Gastroesophageal sphincter (tissue), 3 donors: ENCODE data around the gene TMPRSS9.

Experiments used
- CTCF ChIP-seq, 4 experiments: fragments of 200-600 bp in 2 of 4; fragments of 450-650 bp in 2 of 4; sonication (generic) in 1 of 4; IDR thresholded peaks; one replicate each; pipeline ENCODE4 v1.5.1; 2017 to 2019; ENCODE audit warnings: antibody characterized with exemption in 4 of 4, mild to moderate bottlenecking in 2 of 4, moderate library complexity in 2 of 4
- POLR2A ChIP-seq, 2 donors: fragments of 450-650 bp; IDR thresholded peaks; one replicate each; pipeline ENCODE4 v1.6.1; 2017; ENCODE audit warnings: antibody characterized with exemption in 2 of 2, mild to moderate bottlenecking in 2 of 2, moderate library complexity in 1 of 2
- POLR2AphosphoS5 ChIP-seq: sonication (generic); formaldehyde crosslinking; IDR thresholded peaks from one replicate; pipeline ENCODE4 v1.6.1; 2017; ENCODE audit warnings: antibody characterized with exemption

GRCh38 chr19:2338751-2339643 is 21.1 kb upstream of the TMPRSS9 start:
- no peak for TF ChIP-seq CTCF (IDR thresholded peaks at IDR 0.05)
- TF ChIP-seq POLR2AphosphoS5, result no peak
- TF ChIP-seq POLR2A (IDR thresholded peaks at IDR 0.05), result no peak
